OCI-LY3 (cell line): ENCODE results near the gene HTR1D.

Source experiments
- CTCF ChIP-seq: fragments of 200-600, 300-600 bp; sonication (generic); IDR thresholded peaks from 2 replicates; pipeline ENCODE4 v1.5.1; 2014; ENCODE audit warnings: antibody characterized with exemption, low read length, low read depth
- EZH2phosphoT487 ChIP-seq: fragments of 200-600 bp; shearing (Covaris generic); IDR thresholded peaks from 2 replicates; pipeline ENCODE4 v1.6.1; 2018; ENCODE audit warnings: antibody characterized with exemption, mixed run types, low read depth

- TF ChIP-seq CTCF (no peak), EZH2phosphoT487 (no peak)
These were observed 53.9 kb downstream of the HTR1D start for GRCh38 chr1:23163395-23163794.
